ENCODE data around the gene MAP3K14. TPM values are rescaled to one million over a fixed set of nuclear protein-coding genes. Genes with fewer than 3 reads are reported as not detected.

The MAP3K14 gene
- total and polyA plus RNA-seq, 10 of the 15 experiments (the other 5 are each of a cell fraction or from before 2014, with no cell fraction given), result 2.1 to 33.3 (median 19.7) TPM

- TF ChIP-seq, protein P1, sequence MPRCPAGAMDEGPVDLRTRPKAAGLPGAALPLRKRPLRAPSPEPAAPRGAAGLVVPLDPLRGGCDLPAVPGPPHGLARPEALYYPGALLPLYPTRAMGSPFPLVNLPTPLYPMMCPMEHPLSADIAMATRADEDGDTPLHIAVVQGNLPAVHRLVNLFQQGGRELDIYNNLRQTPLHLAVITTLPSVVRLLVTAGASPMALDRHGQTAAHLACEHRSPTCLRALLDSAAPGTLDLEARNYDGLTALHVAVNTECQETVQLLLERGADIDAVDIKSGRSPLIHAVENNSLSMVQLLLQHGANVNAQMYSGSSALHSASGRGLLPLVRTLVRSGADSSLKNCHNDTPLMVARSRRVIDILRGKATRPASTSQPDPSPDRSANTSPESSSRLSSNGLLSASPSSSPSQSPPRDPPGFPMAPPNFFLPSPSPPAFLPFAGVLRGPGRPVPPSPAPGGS (IDR thresholded peaks at IDR 0.05; ENCODE audit: borderline replicate concordance, insufficient read depth, low read depth, low read length, poor library complexity, severe bottlenecking), result peak; percentile 91
- no peak for TF ChIP-seq NR2C1 (IDR thresholded peaks at IDR 0.05)
- TF ChIP-seq, protein P2, sequence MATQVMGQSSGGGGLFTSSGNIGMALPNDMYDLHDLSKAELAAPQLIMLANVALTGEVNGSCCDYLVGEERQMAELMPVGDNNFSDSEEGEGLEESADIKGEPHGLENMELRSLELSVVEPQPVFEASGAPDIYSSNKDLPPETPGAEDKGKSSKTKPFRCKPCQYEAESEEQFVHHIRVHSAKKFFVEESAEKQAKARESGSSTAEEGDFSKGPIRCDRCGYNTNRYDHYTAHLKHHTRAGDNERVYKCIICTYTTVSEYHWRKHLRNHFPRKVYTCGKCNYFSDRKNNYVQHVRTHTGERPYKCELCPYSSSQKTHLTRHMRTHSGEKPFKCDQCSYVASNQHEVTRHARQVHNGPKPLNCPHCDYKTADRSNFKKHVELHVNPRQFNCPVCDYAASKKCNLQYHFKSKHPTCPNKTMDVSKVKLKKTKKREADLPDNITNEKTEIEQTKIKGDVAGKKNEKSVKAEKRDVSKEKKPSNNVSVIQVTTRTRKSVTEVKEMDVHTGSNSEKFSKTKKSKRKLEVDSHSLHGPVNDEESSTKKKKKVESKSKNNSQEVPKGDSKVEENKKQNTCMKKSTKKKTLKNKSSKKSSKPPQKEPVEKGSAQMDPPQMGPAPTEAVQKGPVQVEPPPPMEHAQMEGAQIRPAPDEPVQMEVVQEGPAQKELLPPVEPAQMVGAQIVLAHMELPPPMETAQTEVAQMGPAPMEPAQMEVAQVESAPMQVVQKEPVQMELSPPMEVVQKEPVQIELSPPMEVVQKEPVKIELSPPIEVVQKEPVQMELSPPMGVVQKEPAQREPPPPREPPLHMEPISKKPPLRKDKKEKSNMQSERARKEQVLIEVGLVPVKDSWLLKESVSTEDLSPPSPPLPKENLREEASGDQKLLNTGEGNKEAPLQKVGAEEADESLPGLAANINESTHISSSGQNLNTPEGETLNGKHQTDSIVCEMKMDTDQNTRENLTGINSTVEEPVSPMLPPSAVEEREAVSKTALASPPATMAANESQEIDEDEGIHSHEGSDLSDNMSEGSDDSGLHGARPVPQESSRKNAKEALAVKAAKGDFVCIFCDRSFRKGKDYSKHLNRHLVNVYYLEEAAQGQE (IDR thresholded peaks at IDR 0.05; ENCODE audit: low read depth, low read length), result peak; percentile 23; the same call in 1 of the 2 replicates
- peak in 1 of 2 experiments; percentile 74; a peak in 2 of 3 replicates for TF ChIP-seq EGR1 (IDR thresholded peaks at IDR 0.05; ENCODE audit: borderline replicate concordance in 1 of 2, low read depth in 2 of 2, low read length in 2 of 2)
- TF ChIP-seq JUNB (IDR thresholded peaks at IDR 0.05), result no peak
- peak; percentile 76 for TF ChIP-seq SP1 (IDR thresholded peaks at IDR 0.05; ENCODE audit: low read depth, low read length)
- TF ChIP-seq TBL1XR1 (IDR thresholded peaks at IDR 0.05; ENCODE audit: low read depth, low read length), result peak; percentile 95
- no peak for TF ChIP-seq PAX8 (IDR thresholded peaks at IDR 0.05)
- TF ChIP-seq NFYA (IDR thresholded peaks at IDR 0.05; ENCODE audit: borderline replicate concordance, low read depth, low read length), result no peak
- no peak for TF ChIP-seq PML (IDR thresholded peaks at IDR 0.05; ENCODE audit: low read length)
- 0 out of 2 replicates have a peak, but pooled peaks have one; percentile 6 for TF ChIP-seq PKNOX1 (IDR thresholded peaks at IDR 0.05)
- no peak for TF ChIP-seq FOS (IDR thresholded peaks at IDR 0.05; ENCODE audit: borderline replicate concordance, extremely low read depth, insufficient read length)
- TF ChIP-seq CHD2 (IDR thresholded peaks at IDR 0.05; ENCODE audit: borderline replicate concordance, low read depth, low read length), result peak; percentile 92
- TF ChIP-seq NR2C2 (IDR thresholded peaks at IDR 0.05; ENCODE audit: borderline replicate concordance, control insufficient read depth, insufficient read length, low read depth), result no peak
- TF ChIP-seq ZZZ3 (IDR thresholded peaks at IDR 0.05; ENCODE audit: control insufficient read depth, insufficient read length, low read depth), result no peak
- peak; percentile 92 for TF ChIP-seq HDGF (IDR thresholded peaks at IDR 0.05)
- no peak for TF ChIP-seq MYB (IDR thresholded peaks at IDR 0.05; ENCODE audit: borderline replicate concordance, low read depth, low read length)
- TF ChIP-seq, protein P3, sequence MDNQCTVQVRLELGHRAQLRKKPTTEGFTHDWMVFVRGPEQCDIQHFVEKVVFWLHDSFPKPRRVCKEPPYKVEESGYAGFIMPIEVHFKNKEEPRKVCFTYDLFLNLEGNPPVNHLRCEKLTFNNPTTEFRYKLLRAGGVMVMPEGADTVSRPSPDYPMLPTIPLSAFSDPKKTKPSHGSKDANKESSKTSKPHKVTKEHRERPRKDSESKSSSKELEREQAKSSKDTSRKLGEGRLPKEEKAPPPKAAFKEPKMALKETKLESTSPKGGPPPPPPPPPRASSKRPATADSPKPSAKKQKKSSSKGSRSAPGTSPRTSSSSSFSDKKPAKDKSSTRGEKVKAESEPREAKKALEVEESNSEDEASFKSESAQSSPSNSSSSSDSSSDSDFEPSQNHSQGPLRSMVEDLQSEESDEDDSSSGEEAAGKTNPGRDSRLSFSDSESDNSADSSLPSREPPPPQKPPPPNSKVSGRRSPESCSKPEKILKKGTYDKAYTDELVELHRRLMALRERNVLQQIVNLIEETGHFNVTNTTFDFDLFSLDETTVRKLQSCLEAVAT (IDR thresholded peaks at IDR 0.05), result peak; percentile 82
- TF ChIP-seq MTA2 (IDR thresholded peaks at IDR 0.05; ENCODE audit: low read depth), result peak; percentile 84
- peak; percentile 91 for TF ChIP-seq PAX5 (IDR thresholded peaks at IDR 0.05; ENCODE audit: borderline replicate concordance, low read depth, low read length)
These were observed 90.8 kb downstream of the MAP3K14 start (continued) for GRCh38 chr17:45225964-45226530.

Measured in GM12878 (cell line).